Calu3 (cell line): ENCODE data around the gene TMEM63C. TPM values are rescaled to one million over a fixed set of nuclear protein-coding genes. Genes with fewer than 3 reads are reported as not detected.

Experiments used
- BruUV-seq: library from RNA; stranded (reverse); fragments of 400-500 nt; replicated peaks from 2 replicates; lab custom pipeline; 2021; lab: Mats Ljungman, UMichigan
- CTCF ChIA-PET: fragments of 300-600 bp; sonication (Branson Sonifier 250); formaldehyde crosslinking; loops from one replicate; lab custom pipeline; 2022; ENCODE audit warnings: antibody characterized with exemption; lab: Charles Lee
- DNase-seq: peaks from one replicate; pipeline ENCODE4 v3.0.0; 2022
- H3K27ac Mint-ChIP-seq: one replicate; pipeline ENCODE4 v1.8.0; 2022; ENCODE audit warnings: mixed read lengths; ENCODE audit not compliant: unreplicated experiment
- H3K27me3 Mint-ChIP-seq: one replicate; pipeline ENCODE4 v1.8.0; 2022; ENCODE audit warnings: mixed read lengths; ENCODE audit not compliant: unreplicated experiment
- H3K36me3 Mint-ChIP-seq: one replicate; pipeline ENCODE4 v1.8.0; 2022; ENCODE audit warnings: mild to moderate bottlenecking, moderate library complexity, mixed read lengths; ENCODE audit not compliant: insufficient read depth, unreplicated experiment
- H3K4me1 Mint-ChIP-seq: one replicate; pipeline ENCODE4 v1.8.0; 2022; ENCODE audit warnings: mild to moderate bottlenecking, low read depth, mixed read lengths; ENCODE audit not compliant: unreplicated experiment
- H3K4me3 Mint-ChIP-seq: one replicate; pipeline ENCODE4 v1.8.0; 2022; ENCODE audit warnings: mild to moderate bottlenecking, low read depth, moderate library complexity, mixed read lengths; ENCODE audit not compliant: unreplicated experiment
- H3K9me3 Mint-ChIP-seq: one replicate; pipeline ENCODE4 v1.8.0; 2022; ENCODE audit warnings: low read depth, mixed read lengths; ENCODE audit not compliant: unreplicated experiment
- CTCF ChIP-seq: fragments of 200-600 bp; IDR thresholded peaks from one replicate; pipeline ENCODE4 v1.8.0; 2022; ENCODE audit warnings: antibody characterized with exemption; ENCODE audit not compliant: unreplicated experiment
- intact Hi-C: fragments of 100-400 bp; cut with micrococcal nuclease; formaldehyde crosslinking; loops from one replicate; pipeline ENCODE4 v1.10.0; 2022; ENCODE audit not compliant: unreplicated experiment
- total RNA-seq: library from RNA; stranded (reverse); gene quantifications from 2 replicates; pipeline ENCODE4 v1.2.3, GENCODE V29; 2022

TMEM63C gene
- total RNA-seq, 1 experiment from 2014 or later: 1.1 TPM

- BruUV-seq: no TSS peak
- H3K36me3 Mint-ChIP-seq: no peaks in the 10 kb centered on the region
- H3K27me3 Mint-ChIP-seq: peaks cover 63% of the 10 kb centered on the region
- no peaks in the 10 kb centered on the region for H3K4me1 Mint-ChIP-seq
- no peak for TF ChIP-seq CTCF
- intact Hi-C loops: no loop called here
- CTCF ChIA-PET: interaction anchor here (0.8 to 1.1 kb wide), 3 partner anchors 78 to 168 kb away, joined by 3 read pairs; no protein-coding TSS in a partner anchor
- no peaks in the 10 kb centered on the region for H3K9me3 Mint-ChIP-seq
- DNase-seq: no peak
- no peak overlapping the region for H3K27ac Mint-ChIP-seq
- H3K4me3 Mint-ChIP-seq: no peak overlapping the region
Observed at GRCh38 chr14:77148510-77149231, 32.9 kb upstream of the TMEM63C start.

GRCh38 chr14:77151245-77151644, 30.4 kb upstream of the TMEM63C start:
- no TSS peak for BruUV-seq
- peak; percentile 52 for TF ChIP-seq CTCF
- no peak overlapping the region for H3K27ac Mint-ChIP-seq
- intact Hi-C loops: loop anchor here (2.0 kb wide), 1 partner anchor 274 kb away; no protein-coding TSS in a partner anchor
- H3K4me1 Mint-ChIP-seq: no peaks in the 10 kb centered on the region
- CTCF ChIA-PET: interaction anchor here (0.8 to 3.2 kb wide), 14 partner anchors 8 to 278 kb away, joined by 3 to 33 read pairs (median 6); partner anchors contain the start of genes SAMD15 and TMED8
- no peaks in the 10 kb centered on the region for H3K9me3 Mint-ChIP-seq
- H3K4me3 Mint-ChIP-seq: no peak overlapping the region
- H3K27me3 Mint-ChIP-seq: peaks cover 63% of the 10 kb centered on the region
- no peaks in the 10 kb centered on the region for H3K36me3 Mint-ChIP-seq
- DNase-seq: peak; percentile 56

- BruUV-seq: no TSS peak
- CTCF ChIA-PET: interaction anchor here (0.9 to 3.2 kb wide), 13 partner anchors 9 to 279 kb away, joined by 3 to 33 read pairs (median 7); partner anchors contain the start of genes SAMD15 and TMED8
- no peak overlapping the region for H3K4me3 Mint-ChIP-seq
- H3K27me3 Mint-ChIP-seq: peaks cover 63% of the 10 kb centered on the region
- H3K27ac Mint-ChIP-seq: no peak overlapping the region
- H3K4me1 Mint-ChIP-seq: no peaks in the 10 kb centered on the region
- DNase-seq: no peak
- no peak for TF ChIP-seq CTCF
- intact Hi-C loops: loop anchor here (1.0 to 2.0 kb wide), 4 partner anchors 61 to 275 kb away; no protein-coding TSS in a partner anchor
- H3K9me3 Mint-ChIP-seq: no peaks in the 10 kb centered on the region
- no peaks in the 10 kb centered on the region for H3K36me3 Mint-ChIP-seq
Observed at GRCh38 chr14:77151918-77152588, 29.5 kb upstream of the TMEM63C start.

- peaks cover 9% of the 10 kb centered on the region for H3K4me1 Mint-ChIP-seq
- H3K27ac Mint-ChIP-seq: no peak overlapping the region
- no peak for TF ChIP-seq CTCF
- peaks cover 68% of the 10 kb centered on the region for H3K27me3 Mint-ChIP-seq
- no peaks in the 10 kb centered on the region for H3K36me3 Mint-ChIP-seq
- no peak for DNase-seq
- intact Hi-C loops: loop anchor here (2.0 kb wide), 2 partner anchors 59 to 163 kb away; no protein-coding TSS in a partner anchor
- H3K4me3 Mint-ChIP-seq: no peak overlapping the region
- BruUV-seq: no TSS peak
- CTCF ChIA-PET: interaction anchor here (3.2 kb wide), 1 partner anchor 162 kb away, joined by 33 read pairs; no protein-coding TSS in a partner anchor
- H3K9me3 Mint-ChIP-seq: no peaks in the 10 kb centered on the region
Observed at GRCh38 chr14:77153802-77154201, 27.8 kb upstream of the TMEM63C start.
